Uterus (tissue), 2 donors: ENCODE measurements around the gene SH3RF3.

Source experiments
- CTCF ChIP-seq, 4 experiments: fragments of 200-600 bp in 2 of 4; fragments of 450-650 bp in 2 of 4; sonication (generic) in 2 of 4; IDR thresholded peaks; one replicate each; pipeline ENCODE4 v1.5.1; 2016 to 2019; ENCODE audit warnings: antibody characterized with exemption in 4 of 4, mild to moderate bottlenecking in 2 of 4, moderate library complexity in 1 of 4
- POLR2A ChIP-seq, 2 donors: fragments of 450-650 bp; IDR thresholded peaks; one replicate each; pipeline ENCODE4 v1.6.1; 2016; ENCODE audit warnings: antibody characterized with exemption in 2 of 2, mild to moderate bottlenecking in 1 of 2, moderate library complexity in 1 of 2

- no peak for TF ChIP-seq CTCF (IDR thresholded peaks at IDR 0.05)
- TF ChIP-seq POLR2A (IDR thresholded peaks at IDR 0.05), result no peak
Observed at GRCh38 chr2:109409321-109410038, 280.5 kb downstream of the SH3RF3 start.
